LNCaP clone FGC (cell line): ENCODE results near the gene SCN2B.

ENCODE experiments used
- DNase-seq: peaks from one replicate; pipeline ENCODE4 v3.0.0-alpha.2; 2011; ENCODE audit warnings: low read depth
- H3K4me3 ChIP-seq: 2 replicates; pipeline ENCODE4 v1.5.1; 2011; ENCODE audit warnings: mild to moderate bottlenecking, low read depth, low read length, control low read depth
- TF ChIP-seq, protein P1 (sequence below): IDR thresholded peaks from 2 replicates; pipeline ENCODE4 v1.5.1; 2012; ENCODE audit warnings: mild to moderate bottlenecking; ENCODE audit not compliant: control insufficient read depth, insufficient read depth; ENCODE audit errors: extremely low read depth

SCN2B gene

DNA sequence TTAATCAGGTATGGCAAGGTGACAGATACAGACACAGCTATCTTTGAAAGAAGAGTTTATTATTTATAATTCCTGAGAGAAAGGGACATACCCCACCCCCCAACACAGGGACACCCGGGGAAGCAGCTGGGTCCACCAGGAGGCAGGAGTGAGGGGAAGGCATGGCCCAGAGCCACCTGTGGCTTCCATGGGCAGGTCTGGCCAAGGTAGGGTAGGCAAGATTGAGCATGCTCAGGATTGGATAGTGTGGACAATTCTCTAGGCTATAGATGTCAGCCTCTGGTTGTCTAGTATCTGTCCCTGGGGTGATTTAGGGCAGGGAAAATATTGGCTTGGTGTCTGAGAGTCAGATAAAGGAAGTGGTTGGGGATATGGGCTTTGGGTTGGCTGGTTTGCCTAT is 62.2 kb downstream of the SCN2B start:
- no peak overlapping the region for H3K4me3 ChIP-seq
- TF ChIP-seq, protein P1, sequence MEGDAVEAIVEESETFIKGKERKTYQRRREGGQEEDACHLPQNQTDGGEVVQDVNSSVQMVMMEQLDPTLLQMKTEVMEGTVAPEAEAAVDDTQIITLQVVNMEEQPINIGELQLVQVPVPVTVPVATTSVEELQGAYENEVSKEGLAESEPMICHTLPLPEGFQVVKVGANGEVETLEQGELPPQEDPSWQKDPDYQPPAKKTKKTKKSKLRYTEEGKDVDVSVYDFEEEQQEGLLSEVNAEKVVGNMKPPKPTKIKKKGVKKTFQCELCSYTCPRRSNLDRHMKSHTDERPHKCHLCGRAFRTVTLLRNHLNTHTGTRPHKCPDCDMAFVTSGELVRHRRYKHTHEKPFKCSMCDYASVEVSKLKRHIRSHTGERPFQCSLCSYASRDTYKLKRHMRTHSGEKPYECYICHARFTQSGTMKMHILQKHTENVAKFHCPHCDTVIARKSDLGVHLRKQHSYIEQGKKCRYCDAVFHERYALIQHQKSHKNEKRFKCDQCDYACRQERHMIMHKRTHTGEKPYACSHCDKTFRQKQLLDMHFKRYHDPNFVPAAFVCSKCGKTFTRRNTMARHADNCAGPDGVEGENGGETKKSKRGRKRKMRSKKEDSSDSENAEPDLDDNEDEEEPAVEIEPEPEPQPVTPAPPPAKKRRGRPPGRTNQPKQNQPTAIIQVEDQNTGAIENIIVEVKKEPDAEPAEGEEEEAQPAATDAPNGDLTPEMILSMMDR, result no peak
- no peak for DNase-seq

GRCh38 chr11:118112711-118113430 is 63.6 kb downstream of the SCN2B start:
- TF ChIP-seq, protein P1, result no peak
- H3K4me3 ChIP-seq, result no peak overlapping the region
- no peak for DNase-seq
